Amniotic stem cell (primary cell): ENCODE measurements around the gene LRRN3.

ENCODE experiments used
- DNase-seq: peaks from one replicate; lab custom pipeline; 2025; lab: John Stamatoyannopoulos, UW

LRRN3 gene

DNA sequence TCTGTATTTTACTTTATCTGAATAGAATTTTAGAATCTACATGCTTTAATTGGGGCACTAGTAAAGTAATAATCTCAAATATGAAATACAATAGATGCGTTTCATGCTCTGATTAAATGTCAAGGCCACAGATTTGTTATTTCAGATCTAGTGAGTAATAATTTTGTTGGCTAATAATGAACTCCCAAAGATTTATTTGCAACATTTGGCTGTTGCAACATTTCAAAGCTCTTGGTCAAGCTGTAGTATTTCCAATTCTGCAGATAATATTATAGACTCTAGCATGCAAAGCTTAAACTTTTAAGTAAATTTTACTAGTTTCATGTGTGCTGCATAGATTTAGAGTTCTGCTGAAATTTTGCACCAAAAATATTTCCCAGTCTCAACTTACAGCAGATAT lies 16.7 kb downstream of the LRRN3 start:
- no peak for DNase-seq

DNA sequence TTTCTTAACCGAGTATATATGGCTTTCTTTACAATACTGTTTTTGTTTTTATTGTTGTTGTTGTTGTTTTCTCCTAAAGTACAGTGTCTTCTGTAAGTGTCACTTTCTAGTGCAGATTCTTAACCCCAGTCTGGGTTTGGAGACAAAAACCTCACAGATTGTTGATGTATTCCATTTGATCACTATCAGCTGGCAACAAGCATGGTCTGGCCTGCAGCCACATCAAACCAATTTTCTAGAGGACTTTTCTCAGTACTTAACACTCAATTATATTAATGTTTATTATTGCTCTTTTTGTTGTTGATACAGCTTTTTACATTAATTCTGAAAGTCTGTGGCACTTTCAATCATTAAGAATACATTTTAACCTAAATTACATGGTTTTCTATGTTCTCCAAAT lies 17.1 kb downstream of the LRRN3 start:
- no peak for DNase-seq

DNA sequence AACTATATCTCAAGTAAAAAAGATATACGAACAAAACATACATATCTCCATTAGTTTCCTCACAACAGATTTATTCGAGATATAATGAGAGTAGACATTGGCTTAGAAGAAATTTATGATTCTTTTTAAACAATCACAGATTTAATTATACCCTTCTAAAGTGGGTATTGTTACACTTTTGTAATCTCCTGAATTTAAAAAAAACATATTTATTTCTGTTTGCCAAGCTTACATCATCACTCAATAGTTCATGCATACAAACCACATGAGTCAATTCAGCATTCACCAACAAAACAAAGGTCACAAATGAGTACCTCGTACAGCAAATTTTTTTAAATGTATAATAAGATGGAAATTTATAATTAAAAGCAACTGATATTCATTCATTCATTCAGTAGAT lies 17.6 kb downstream of the LRRN3 start:
- no peak for DNase-seq

DNA sequence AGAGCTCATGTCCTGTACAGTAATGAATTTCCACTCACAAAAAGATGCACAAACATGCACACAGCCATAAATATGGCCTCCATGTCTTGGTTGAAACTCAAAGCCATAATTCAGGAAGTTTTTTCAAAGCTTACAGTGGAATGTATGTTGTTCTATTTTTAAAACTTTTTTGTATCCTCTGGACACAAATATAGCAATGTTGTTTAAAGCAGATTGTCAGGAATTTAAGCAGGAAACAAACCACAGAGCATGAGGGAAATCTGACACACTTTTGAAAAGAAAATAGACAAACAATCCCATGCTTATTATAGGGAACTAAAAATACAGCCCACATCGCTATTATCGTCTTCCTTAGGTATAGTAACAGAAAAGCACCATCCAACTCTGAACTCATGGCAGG lies 21.5 kb downstream of the LRRN3 start:
- no peak for DNase-seq

DNA sequence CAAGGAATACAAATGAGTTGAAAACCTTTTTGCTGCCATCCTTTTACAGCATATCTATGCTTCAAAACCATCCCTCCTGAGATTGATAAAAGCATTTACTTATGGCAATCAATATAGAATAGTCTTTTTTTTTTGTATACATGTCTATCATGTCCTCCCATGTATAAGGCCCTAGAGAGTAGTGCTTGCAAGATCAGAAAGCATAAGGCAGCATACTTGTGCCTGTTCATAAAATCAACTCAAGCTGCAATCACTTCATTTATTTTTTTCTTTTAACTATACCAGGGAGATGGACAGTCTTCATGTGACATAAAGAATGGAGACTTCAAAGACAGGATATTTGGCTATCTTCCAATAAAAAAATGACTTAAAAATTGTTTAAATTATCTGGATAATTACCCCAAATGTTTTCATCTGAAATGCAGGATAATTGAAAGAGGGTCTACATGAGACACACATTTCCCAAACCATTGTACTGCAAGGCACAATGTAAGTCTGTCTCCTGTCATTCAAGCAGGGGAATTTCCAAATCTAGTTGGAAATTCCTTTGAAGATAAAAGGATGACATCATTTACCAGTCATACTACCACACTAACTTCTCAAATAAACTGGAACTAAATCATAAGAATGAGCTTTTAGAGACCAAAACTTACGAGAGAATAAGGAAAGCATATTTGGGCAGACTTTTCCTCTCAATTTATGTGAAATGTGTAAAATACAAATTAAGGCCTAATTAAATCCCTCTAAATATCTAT lies 22.5 kb downstream of the LRRN3 start:
- no peak for DNase-seq

DNA sequence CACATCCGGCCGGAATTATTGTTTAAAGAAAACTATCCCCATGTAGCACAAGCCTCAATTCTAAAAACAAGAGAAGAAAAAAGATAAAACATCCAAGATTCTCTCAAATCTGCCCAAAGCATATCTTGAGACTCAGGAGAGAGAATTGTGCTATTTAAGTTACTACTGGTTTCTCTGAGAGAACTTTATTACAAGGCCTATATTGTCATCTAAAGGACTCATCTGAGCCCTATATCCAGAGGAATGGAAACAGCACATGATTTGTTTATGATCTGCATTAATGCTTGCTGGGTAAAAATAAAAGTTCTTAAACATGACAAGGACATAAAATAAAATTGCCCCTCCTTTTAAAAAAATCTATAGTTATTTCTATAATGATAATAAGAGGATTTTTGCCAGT lies 25.0 kb downstream of the LRRN3 start:
- DNase-seq: no peak

DNA sequence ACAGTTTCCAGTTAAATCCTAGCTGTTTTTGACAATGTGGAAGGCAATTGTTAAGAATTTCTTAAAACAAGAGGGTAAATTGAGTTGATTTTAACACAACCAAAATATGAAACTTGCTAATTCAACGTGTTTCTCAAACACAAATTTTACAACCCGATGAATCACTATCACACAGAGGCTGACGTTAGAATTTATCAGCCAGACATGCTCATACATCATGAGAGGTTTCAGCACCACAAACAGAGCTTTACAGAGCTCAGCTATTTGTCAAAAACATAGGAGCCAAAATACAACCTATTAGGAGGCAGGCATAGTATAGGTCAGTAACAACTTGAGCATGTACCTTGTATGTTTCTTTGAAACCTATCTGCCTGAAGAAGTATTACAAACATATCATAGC lies 36.1 kb downstream of the LRRN3 start:
- no peak for DNase-seq

DNA sequence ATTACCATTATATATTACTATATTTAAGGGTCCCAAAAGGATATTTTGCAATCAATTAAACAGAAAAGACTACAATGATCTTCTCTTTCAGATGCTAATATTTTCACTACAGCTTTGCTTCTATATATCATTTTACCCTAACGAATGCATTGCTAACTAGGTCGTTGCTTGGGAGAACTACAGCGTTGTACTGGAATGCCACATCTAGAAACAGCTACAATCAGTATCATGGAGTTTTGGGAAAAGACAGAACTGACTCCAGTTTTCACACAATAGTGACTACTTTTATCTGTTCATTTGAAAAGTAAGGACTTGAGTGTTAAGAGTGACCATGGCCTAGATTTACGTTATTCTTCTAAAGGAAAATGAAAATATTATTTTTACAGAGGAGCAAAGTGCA lies 38.5 kb downstream of the LRRN3 start:
- no peak for DNase-seq

DNA sequence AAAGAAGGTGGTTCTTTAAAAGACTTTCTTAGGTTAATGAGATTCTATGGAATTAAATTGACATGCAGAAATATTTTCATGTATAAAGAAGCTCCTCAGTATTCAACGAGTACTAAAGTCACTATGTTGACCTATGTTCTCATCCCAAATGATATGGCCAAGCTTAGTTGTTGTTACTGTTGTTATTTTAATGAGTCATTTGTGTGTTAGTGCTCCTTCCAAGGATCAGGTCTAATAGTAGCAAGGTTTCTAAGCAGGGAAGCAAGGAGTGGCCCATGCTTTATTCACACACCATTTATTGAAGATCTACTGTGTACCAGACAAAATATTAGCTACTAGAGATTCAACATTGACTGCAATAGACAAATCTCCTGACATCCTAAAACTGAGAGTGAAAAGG lies 41.9 kb downstream of the LRRN3 start:
- no peak for DNase-seq

DNA sequence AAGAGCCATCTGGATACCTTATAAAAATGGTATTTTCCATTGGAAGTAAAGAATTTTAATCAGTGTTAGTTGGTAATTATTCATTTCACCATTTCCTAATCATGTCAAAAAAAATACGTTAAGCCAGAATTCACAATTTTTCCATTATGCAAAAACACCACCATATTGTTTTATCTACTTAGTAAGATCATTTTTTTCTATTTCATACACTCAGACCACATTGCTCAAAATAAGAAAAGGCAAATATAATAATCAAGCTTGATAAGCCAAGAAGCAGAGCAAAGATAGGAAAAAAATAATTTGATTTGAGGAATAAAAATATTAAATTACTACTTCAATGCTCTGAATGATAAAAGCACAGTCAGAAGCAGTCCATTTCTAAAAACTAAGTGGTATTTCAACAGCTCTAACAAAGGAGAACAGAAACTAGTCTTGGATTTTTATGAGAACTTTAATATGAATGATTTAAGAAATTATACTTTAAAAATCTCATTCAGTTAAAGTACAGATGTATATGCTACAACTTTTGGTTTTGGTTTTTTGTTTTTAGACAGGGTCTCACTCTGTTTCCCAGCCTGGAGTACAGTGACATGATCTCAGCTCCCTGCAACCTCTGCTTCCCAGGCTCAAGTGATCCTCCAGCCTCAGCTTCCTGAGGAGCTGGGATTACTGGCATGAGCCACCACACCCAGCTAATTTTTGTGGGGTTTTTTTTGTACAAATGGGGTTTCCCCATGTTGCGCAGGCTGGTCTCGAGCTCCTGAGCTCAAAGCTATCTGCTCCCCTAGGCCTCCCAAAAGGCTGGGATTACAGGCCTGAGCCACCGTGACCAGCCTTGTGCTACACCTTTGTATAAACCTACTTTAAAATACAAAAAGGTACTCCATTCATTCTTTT lies 46.6 kb downstream of the LRRN3 start:
- DNase-seq: no peak

DNA sequence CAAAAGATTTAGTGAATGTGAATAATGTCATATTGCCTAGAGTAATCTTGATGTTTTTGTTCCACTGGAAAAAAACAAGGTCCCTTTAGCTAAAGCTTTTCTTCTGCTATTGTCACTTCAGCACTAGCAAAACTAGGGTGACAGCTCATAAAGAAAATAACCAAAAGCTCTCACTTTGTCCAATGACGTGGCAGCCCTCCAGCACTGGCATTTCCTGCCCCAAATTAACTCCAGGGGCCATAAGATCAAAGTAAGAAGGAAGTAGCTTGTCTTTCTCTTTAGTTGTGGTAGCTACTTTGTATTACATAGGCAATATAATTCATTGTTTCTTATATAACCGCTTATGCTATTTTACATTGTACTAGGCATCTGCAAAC lies 47.3 kb downstream of the LRRN3 start:
- DNase-seq: no peak

DNA sequence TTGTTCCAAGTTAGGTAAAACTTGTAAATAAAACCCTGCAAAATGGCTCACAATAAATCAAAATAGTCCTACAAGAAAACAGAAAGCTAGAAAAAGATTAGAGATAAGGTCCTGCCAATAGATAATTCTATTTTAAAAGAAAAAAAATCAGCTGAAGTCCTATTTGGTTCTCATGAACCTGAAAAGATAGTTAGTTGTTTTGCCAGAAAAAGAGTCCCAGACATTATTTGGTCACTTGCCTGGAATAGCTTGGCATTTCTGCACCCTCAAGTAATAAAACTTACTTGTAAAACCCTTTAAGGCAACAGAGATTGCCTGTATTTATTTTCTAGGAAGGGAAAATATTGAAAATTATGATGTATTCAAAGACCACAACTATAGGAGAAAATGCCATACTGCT lies 47.7 kb downstream of the LRRN3 start:
- DNase-seq: no peak

DNA sequence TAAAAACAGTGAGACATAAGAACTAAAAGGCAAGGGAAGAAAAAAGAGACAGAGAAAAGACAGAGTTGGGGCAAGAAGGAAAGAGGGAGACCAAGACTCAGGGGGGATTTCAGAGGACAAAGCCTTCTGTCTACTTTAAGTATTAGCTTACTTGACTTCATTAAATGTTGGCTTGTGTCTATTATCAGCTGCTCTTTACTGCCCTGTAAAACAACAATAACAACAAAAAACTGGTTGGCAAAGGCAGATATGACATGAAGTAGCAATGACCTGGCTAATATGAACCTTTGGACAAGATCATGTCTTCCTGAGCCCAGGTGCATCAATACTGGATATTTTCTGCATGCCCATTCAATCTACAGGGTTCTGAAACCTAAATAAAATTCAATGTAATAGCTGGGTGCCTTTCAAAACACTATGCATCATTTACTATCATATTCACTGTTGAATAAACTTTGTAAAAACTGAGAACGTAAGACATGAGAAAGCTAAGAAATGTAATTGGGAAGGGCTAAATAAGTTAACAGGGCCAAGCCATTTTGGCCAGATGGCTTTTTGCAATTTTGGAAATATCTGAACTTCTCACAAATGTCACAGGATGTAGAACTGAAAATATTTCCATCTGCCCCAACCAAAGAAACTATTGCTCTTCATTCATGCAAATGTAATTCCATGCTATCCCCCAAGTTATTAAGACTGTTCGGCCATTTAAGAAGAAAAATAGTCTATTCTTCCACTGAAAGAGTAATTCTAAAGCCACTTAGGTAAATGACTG lies 49.4 kb downstream of the LRRN3 start:
- no peak for DNase-seq

DNA sequence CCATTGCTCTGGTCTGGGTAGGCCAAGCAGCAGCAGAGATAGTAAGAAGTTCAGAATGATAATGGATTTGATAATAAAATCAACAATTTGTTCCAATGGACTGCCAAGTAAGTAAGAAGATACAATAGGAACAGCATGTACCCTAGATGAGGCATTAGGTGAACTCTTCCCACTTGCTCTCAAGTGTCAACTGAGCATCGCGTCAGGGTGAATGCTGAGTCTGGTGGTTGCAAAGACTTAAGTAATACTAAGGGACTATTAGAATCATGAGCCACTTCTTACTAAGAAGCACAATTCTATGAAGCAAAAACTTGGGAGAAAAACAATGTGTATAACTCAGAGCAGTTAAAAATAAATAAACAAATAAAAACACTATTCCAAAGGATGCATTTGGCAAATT lies 54.5 kb downstream of the LRRN3 start:
- DNase-seq: no peak

DNA sequence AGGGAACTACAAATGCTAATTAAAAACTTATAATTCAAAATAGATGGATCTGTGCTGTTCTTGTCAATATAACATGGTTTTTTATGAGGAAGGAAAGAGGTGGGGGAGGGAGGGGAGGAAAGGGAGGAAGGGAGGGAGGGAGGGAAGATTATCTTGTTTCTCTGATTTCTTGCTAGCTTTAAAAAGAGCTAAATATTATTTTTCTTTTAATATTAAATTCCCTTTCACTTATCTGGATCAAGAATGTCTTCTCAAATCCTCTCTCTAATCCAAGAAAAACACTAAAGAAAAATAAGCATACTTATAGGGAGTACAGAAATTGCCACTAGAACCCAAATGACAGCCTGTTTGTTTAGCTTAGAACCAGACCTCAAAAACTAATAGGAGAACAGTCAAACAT lies 55.2 kb downstream of the LRRN3 start:
- no peak for DNase-seq

DNA sequence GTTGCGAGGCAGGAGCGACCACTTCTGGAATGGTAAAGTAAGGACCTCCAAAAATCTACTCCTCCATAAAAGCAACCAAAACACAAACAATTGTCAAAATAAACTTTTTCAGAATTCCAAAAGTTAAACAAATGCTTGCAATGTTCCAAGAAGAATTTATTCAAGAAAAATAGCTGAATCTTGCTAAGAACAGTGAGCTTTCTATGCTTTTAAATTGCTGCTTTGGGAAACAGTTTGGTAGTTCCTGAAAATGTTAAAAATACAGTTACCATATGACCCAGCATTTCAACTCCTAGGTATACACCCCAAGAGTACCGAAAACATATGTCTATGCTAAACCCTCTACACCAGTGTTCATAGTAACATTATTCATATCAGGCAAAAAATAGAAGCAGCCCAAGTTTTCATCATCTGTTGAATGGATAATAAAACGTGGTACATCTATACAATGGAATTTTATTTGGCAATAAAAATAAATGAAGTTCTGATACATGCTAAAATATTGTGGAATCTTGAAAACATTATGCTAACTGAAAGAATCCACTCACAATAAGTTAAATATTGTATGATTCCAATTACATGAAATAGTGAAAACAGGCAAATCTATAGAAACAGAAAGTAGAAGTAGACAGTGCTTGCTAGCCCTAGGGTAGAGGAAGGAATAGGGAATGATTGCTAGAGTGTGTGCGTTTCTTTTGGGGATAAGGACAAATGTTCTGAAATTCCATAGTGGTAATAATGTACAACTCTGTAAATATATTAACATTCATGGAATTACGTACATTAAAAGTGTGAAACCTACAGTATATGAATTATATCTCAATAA lies 57.0 kb downstream of the LRRN3 start:
- DNase-seq: no peak

DNA sequence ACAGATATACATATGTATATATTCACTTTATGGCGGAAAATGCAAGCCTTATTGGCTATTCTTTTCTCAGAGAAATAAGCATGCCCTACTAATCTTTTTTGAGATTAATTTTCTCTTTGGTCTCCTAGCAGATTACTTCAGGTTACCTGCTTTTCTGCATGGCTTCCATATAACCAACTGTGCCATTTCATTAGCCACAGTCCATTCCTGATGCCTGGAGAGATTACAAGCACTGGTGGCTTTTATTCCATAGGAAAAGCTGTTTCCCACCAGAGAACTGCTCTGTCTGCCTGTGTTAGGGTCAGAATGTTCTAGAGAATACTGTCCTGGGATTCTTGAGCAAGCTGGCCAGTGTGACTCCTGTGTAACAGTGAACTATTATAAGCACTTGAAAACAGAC lies 59.8 kb downstream of the LRRN3 start:
- no peak for DNase-seq

DNA sequence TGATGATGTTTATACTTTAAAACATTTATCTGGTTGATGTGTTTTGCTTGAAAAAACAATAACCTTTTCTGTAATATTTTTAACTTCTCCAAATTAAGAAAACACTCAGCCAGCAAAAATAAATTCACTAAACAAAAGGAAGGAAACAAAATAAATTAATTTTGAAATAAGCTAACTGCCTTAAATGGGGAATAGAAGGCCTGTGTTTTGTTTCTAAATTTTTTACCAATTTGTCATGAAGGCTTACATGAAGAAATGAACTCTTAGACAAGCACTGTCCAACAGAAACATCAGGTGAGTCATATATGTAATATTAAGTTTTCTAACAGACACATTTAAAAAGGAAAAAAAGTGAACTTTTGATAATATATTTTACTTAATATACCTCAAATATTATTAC lies 68.5 kb downstream of the LRRN3 start:
- peak; percentile 9 for DNase-seq

DNA sequence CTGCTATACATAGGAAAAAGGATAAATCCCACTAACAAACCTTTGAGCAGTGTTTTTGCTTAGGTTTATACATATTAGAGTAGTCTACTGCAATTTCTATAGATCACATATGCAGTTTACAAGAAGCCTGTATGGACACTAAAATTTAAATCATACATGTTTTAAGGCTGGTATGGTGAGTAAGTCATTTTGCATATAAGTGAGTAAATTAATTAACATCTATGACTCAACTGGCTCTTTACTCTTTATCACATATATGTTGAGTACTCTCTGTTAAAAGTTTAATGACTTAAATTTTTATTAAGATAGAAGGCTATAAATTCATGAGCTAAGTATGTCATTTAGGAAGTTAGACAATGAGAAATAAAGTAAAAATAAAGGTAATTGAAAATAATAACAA lies 69.4 kb downstream of the LRRN3 start:
- no peak for DNase-seq

DNA sequence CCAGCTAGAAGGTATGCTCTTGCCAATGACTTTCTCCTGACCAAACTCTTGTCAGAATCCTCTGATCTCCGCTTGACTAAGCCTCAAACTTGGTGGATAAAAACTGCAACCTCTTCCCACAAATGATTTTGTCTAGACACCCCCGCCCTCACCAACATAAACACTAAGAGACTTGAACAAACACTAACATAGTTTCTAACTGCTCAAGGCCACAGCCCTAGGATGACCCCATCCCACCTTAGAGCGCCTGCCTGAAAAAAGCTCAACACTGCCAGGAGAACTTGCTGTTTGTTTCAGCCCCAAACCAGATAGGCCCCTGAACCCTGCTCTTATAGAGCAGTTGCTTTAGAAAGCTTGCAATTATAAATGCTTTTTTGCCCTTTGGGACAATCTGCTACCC lies 71.8 kb downstream of the LRRN3 start:
- DNase-seq: no peak

DNA sequence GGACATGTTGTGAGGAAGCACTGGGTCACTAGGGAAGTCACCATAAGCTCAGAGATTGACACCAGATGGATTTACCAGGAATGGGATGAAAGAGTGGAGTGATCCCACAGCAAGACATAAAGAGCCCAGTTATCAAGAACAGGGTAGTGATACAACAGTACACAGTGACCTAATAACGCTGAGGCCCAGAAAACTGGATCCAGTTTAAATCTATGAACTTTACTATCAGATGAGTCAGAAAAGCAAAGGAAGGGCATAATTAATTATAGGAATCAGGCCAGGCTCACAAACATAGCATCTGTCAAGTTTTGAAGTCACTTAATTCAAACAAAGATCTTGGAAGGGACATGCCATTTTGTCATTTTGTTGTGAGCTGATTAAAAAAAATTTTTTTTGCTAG lies 73.5 kb downstream of the LRRN3 start:
- DNase-seq: no peak

DNA sequence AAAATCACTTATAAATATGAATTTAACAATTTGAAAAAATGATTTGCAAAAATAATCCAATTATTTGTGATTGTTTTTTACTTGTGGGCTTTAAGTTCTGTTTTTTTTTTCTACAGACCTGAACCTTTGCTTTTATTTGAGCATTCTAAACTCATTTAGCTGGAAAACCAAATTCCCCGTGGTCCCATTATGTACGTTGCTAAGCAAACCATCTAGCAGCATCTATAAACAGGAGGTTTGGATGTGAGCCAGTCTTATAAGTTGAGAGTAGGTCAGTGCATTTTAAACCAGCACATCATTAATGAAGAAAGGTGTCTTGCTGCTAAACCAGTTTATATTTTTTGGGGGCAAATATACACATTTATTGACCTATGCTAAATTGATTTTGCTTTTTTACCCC lies 77.3 kb downstream of the LRRN3 start:
- no peak for DNase-seq
